WERI-Rb-1 (cell line): Measurements from ENCODE around the gene F13A1.

ENCODE experiments used
- DNase-seq: peaks from one replicate; pipeline ENCODE4 v3.0.0-alpha.2; 2020
- H3K27ac ChIP-seq: fragments of 250-450 bp; sonication (Bioruptor Pico); 2 replicates; pipeline ENCODE4 v1.5.1; 2020; ENCODE audit warnings: mild to moderate bottlenecking, moderate library complexity
- H3K27me3 ChIP-seq: fragments of 250-450 bp; sonication (Bioruptor Pico); 2 replicates; pipeline ENCODE4 v1.5.1; 2021; ENCODE audit warnings: mild to moderate bottlenecking, low read depth, moderate library complexity; ENCODE audit not compliant: insufficient read depth, severe bottlenecking
- H3K36me3 ChIP-seq: fragments of 250-450 bp; sonication (Bioruptor Pico); 2 replicates; pipeline ENCODE4 v1.5.1; 2020; ENCODE audit warnings: mild to moderate bottlenecking, moderate library complexity
- H3K4me3 ChIP-seq: 2 replicates; pipeline ENCODE4 v1.5.1; 2011; ENCODE audit warnings: low read depth, mild to moderate bottlenecking, control low read depth, low read length
- H3K9me3 ChIP-seq: fragments of 250-450 bp; sonication (Bioruptor Pico); 2 replicates; pipeline ENCODE4 v1.5.1; 2021; ENCODE audit warnings: mild to moderate bottlenecking, moderate library complexity; ENCODE audit not compliant: severe bottlenecking
- CTCF ChIP-seq: IDR thresholded peaks from 2 replicates; pipeline ENCODE4 v1.5.1; 2011; ENCODE audit warnings: low read depth, mild to moderate bottlenecking, control low read depth, inconsistent platforms, low read length

F13A1 gene

GRCh38 chr6:6350696-6351095 lies 30.2 kb upstream of the F13A1 start:
- Histone ChIP-seq H3K36me3 (no peaks in the 10 kb centered on the region), H3K27ac (no peak overlapping the region), H3K27me3 (no peaks in the 10 kb centered on the region), H3K4me3 (no peak overlapping the region), H3K9me3 (no peaks in the 10 kb centered on the region)
- no peak for DNase-seq
- no peak for TF ChIP-seq CTCF

- TF ChIP-seq CTCF: no peak
- Histone ChIP-seq H3K27me3 (no peaks in the 10 kb centered on the region), H3K4me3 (no peak overlapping the region), H3K27ac (no peak overlapping the region), H3K36me3 (no peaks in the 10 kb centered on the region), H3K9me3 (no peaks in the 10 kb centered on the region)
- DNase-seq: no peak
Measured at GRCh38 chr6:6348256-6348655, 27.8 kb upstream of the F13A1 start.

- TF ChIP-seq CTCF: no peak
Measured at GRCh38 chr6:6346427-6347023, 26.1 kb upstream of the F13A1 start.

GRCh38 chr6:6333501-6333900 lies 13.0 kb upstream of the F13A1 start:
- no peak for DNase-seq
- Histone ChIP-seq H3K9me3 (no peaks in the 10 kb centered on the region), H3K27ac (no peak overlapping the region)

More at GRCh38 chr6:6346427-6347023, 26.1 kb upstream of the F13A1 start:
- Histone ChIP-seq H3K9me3 (no peaks in the 10 kb centered on the region), H3K4me3 (no peak overlapping the region), H3K36me3 (no peaks in the 10 kb centered on the region), H3K27ac (no peak overlapping the region), H3K27me3 (no peaks in the 10 kb centered on the region)
- DNase-seq: no peak

GRCh38 chr6:6332811-6333244 lies 12.4 kb upstream of the F13A1 start:
- Histone ChIP-seq H3K27ac (no peak overlapping the region), H3K36me3 (no peaks in the 10 kb centered on the region), H3K9me3 (no peaks in the 10 kb centered on the region), H3K27me3 (no peaks in the 10 kb centered on the region), H3K4me3 (no peak overlapping the region)
- DNase-seq: no peak
- no peak for TF ChIP-seq CTCF

More at GRCh38 chr6:6333501-6333900, 13.0 kb upstream of the F13A1 start:
- Histone ChIP-seq H3K36me3 (no peaks in the 10 kb centered on the region), H3K27me3 (no peaks in the 10 kb centered on the region), H3K4me3 (no peak overlapping the region)
- TF ChIP-seq CTCF: no peak
